HG02642 (cell line): Measurements from ENCODE around the gene TAF1B.

Source experiments
- ATAC-seq: cut with Tn5 transposase; IDR thresholded peaks from one replicate; pipeline ENCODE4 v1.9.1; 2021; ENCODE audit warnings: mild to moderate bottlenecking; ENCODE audit not compliant: unreplicated experiment, poor library complexity

Gene TAF1B

GRCh38 chr2:9877726-9878125 lies 34.5 kb downstream of the TAF1B start:
- no peak for ATAC-seq

- ATAC-seq: no peak
Measured at GRCh38 chr2:9879455-9880194, 36.4 kb downstream of the TAF1B start.

- ATAC-seq: no peak
Measured at GRCh38 chr2:9883897-9884296, 40.6 kb downstream of the TAF1B start.

- ATAC-seq: no peak
Measured at GRCh38 chr2:9884436-9884835, 41.2 kb downstream of the TAF1B start.

DNA sequence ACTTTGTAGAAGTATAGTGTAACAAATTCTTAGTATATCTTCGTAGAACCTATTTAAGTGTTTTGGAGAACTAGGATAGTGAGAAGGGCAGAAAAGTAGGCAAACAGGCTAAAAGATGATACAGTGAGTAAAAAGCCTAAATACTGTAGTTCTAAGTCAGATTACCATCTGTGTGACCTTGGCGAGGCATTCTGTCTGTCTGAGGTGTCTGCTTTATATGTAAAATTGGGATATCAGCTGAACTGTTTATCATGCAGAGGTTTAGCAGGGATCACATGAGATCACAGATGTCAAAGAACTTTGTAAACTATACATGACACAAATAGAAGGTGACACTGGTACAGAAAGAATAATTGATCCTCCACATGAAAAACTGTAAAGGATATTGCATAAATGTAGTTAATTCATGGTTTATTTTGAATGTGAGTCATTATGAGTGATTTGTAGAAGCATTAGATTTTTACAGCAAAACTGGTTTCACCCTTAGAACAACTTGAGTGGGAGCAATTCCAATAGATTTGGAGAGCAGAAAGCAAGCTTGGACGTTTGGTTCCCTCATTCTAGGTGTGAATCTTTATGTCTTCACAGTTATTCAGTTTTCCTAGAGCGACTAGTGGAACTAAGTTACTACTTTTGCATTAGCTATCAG lies 41.9 kb downstream of the TAF1B start:
- ATAC-seq: no peak

DNA sequence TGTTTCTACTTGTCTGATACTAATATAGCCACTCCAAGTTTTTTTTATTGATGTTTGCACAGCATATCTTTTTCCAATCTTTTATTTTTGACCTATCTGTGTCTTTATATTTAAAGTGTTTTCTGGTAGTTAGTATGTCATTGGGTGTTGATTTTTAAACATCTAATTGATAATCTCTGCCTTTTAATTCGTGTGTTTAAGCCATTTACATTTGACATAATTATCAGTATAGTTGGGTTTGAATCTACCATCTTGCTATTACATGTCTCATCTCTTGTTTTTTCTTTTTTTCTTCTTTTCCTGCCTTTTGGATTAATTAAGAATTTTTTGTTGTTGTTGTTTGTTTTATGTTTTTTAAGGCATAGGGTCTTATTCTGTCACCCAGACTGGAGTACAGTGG lies 44.2 kb downstream of the TAF1B start:
- no peak for ATAC-seq

DNA sequence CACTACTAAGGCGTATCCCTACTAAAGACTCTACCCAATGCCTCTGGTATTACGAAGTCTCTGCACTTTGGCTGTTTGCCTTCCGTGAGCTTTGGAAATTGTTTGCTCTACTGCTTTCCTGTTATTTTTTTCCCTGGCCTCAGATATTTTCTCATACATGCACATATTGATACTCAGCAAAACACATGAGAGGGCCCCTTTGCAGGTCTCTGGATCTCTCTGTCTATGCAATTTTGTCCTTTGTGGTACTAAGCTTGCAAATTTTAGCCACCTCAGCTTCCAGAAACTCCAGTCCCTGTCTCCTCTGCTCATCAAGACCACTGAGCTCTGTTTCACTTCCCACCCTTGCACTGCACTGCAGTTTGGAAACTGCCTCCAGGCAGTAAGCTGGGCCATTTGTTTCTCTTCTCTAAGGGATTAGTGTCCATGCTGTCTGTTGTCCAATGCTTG lies 46.6 kb downstream of the TAF1B start:
- ATAC-seq: no peak

GRCh38 chr2:9892236-9892635 lies 49.0 kb downstream of the TAF1B start:
- ATAC-seq: no peak

- ATAC-seq: no peak
Measured at GRCh38 chr2:9895669-9896590, 52.7 kb downstream of the TAF1B start.

DNA sequence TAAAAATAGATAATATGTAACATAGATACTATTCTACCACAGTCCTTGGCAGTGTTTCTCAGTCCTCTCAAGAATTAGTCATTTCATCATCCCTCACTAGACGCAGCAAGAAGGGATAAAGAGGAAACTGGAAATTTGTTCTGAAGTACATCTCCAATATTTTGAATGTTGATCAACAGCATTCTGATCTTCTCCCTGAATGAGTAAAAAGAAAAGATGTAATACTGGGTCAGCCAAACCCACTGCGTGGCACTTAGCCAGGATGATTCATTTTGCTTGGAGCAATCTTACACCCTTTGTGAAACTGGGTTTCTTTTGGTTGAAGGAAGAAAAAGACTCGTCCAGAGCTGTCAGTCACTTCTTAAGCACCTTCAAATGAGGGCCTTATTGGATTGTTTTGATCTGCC lies 54.1 kb downstream of the TAF1B start:
- peak; percentile 56 for ATAC-seq

- ATAC-seq: no peak
Measured at GRCh38 chr2:9897846-9898245, 54.6 kb downstream of the TAF1B start.

GRCh38 chr2:9905413-9905812 lies 62.1 kb downstream of the TAF1B start:
- no peak for ATAC-seq

DNA sequence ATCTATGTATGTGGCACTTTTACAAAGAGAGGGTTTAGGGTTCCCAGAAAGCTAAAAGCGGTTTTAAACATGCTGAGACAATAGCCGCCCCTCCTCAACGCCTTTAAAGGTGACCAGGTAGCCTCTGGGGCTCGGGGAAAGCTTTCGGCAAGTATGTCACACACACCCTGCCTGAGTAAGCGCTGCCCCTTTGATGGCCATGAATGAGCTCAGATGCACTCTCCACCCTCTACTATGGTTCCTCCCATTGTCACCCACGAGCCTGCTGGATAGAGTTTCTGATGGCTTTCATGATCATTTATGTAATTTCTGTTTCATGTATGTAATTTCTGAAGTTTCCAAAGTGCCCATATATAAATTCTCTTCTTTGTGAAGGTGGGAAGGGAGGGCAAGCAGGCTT lies 64.1 kb downstream of the TAF1B start:
- no peak for ATAC-seq

DNA sequence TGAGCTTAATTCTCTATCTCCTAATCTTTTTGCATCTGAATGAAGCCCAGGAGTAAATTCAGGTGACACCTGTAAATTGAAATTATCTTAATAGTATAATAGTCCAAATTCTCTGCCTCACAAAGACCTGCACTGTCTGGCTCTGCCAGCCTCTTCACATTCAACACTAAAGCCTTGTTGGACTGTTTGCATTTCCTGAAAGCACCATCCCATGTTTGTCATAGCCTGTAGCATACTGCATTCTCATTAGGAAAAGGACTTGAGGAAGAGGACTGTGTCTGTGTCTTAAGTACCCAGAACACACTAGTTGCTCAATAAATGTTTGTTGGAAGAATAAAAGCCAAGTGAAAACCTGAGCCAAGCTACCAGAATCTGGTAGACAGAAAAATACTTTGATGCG lies 65.4 kb downstream of the TAF1B start:
- ATAC-seq: no peak

DNA sequence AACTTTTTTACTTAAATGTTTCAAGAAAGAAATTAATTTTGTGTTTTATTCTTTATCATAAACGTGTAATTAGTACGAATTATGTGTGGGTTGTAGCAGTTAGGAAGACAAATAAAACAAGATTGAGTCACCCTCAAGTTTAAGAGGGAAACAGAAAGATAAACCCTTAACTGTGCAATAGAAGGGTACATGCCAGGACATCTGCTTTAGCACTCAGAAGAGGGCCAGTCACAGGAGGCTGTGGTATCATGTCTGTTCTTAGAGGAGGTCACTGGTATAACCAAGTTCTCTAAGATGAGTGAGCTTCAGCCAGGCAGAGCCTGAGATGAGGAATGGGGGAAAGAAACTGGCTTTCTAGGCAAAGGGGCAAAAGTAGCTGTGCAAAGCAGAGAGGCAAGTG lies 65.8 kb downstream of the TAF1B start:
- ATAC-seq: no peak

- no peak for ATAC-seq
Measured at GRCh38 chr2:9910699-9911098, 67.4 kb downstream of the TAF1B start.

DNA sequence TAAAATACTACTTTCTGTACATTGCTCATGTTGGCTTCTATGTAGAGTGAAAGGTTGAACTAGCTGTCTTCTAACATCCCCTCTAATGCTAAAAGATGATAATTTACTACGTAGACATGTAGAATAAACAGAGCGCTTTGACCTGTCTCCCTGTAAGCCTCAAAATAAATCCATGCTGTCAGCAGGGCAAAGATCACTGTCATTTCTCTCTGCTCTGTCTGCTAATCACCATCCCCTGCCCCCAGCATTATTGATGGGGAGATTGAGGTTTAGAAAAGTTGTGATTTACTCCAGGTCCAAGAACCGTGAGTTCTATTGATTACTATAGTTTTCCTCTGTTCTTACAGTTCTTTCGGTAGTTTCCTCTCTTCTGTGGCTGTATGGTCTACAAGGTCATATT lies 69.2 kb downstream of the TAF1B start:
- ATAC-seq: no peak

- ATAC-seq: peak; percentile 99
Measured at GRCh38 chr2:9914384-9915065, 71.3 kb downstream of the TAF1B start.

- ATAC-seq: no peak
Measured at GRCh38 chr2:9918275-9918674, 75.0 kb downstream of the TAF1B start.

GRCh38 chr2:9919512-9919911 lies 76.2 kb downstream of the TAF1B start:
- ATAC-seq: no peak
